Measurements from ENCODE around the gene FAM20C. TPM values are rescaled to one million over a fixed set of nuclear protein-coding genes. Genes with fewer than 3 reads are reported as not detected.

Gene FAM20C
- total RNA-seq, 1 experiment from 2014 or later, result 87.9 TPM

GRCh38 chr7:154096-154799 lies 38.1 kb upstream of the FAM20C start:
- ChIA-PET CTCF (no interaction called here), POLR2A (ENCODE audit: unreplicated experiment) (no interaction called here)
- H3K4me3 ChIP-seq (ENCODE audit: low read length), result no peak overlapping the region
- intact Hi-C loops (cut with micrococcal nuclease), result no loop called here
- no peaks in the 10 kb centered on the region for H3K9me2 ChIP-seq (replicated peaks; ENCODE audit: low read length)
- no peak overlapping the region for H2AFZ ChIP-seq (ENCODE audit: low read length)
- H3K36me3 ChIP-seq (ENCODE audit: low read depth, low read length), result no peaks in the 10 kb centered on the region
- DNase-seq (no peak), ATAC-seq (peak; percentile 36)
- no peaks in the 10 kb centered on the region for H4K20me1 ChIP-seq (ENCODE audit: low read length)
- H3K27me3 ChIP-seq (ENCODE audit: low read length), result no peaks in the 10 kb centered on the region
- TF ChIP-seq EZH2phosphoT487 (IDR thresholded peaks at IDR 0.05; ENCODE audit: borderline replicate concordance, low read length), result no peak
- TF ChIP-seq EZH2 (IDR thresholded peaks at IDR 0.05; ENCODE audit: low read length, unreplicated experiment), result no peak
- TF ChIP-seq CTCF (conservative IDR thresholded peaks at IDR 0.05; ENCODE audit: low read depth, low read length), result no peak
- no peak overlapping the region for H3K4me2 ChIP-seq (ENCODE audit: low read length)
- no peaks in the 10 kb centered on the region for H3F3A ChIP-seq (ENCODE audit: low read length, unreplicated experiment)
- no peak overlapping the region for H3K27ac ChIP-seq (ENCODE audit: low read length)
- no peak overlapping the region for H3K9ac ChIP-seq (ENCODE audit: low read length)
- no peaks in the 10 kb centered on the region for H3K79me2 ChIP-seq (ENCODE audit: low read length)
- no TSS peak for BruUV-seq (replicated peaks)
- H3K9me3 ChIP-seq (ENCODE audit: low read length), result no peaks in the 10 kb centered on the region
- H3K4me1 ChIP-seq (ENCODE audit: insufficient read depth, low read length), result peaks cover 14% of the 10 kb centered on the region

- Histone ChIP-seq H3F3A (ENCODE audit: low read length, unreplicated experiment) (no peaks in the 10 kb centered on the region), H4K20me1 (ENCODE audit: low read length) (no peaks in the 10 kb centered on the region), H3K79me2 (ENCODE audit: low read length) (no peaks in the 10 kb centered on the region), H3K9ac (ENCODE audit: low read length) (no peak overlapping the region), H3K9me3 (ENCODE audit: low read length) (no peaks in the 10 kb centered on the region), H3K4me3 (ENCODE audit: low read length) (no peak overlapping the region), H3K36me3 (ENCODE audit: low read depth, low read length) (no peaks in the 10 kb centered on the region), H2AFZ (ENCODE audit: low read length) (no peak overlapping the region), H3K27ac (ENCODE audit: low read length) (no peak overlapping the region), H3K4me2 (ENCODE audit: low read length) (no peak overlapping the region), H3K9me2 (replicated peaks; ENCODE audit: low read length) (no peaks in the 10 kb centered on the region), H3K4me1 (ENCODE audit: insufficient read depth, low read length) (peaks cover 6% of the 10 kb centered on the region; the same call in 1 of the 2 replicates), H3K27me3 (ENCODE audit: low read length) (no peaks in the 10 kb centered on the region)
- ChIA-PET CTCF (no interaction called here), POLR2A (ENCODE audit: unreplicated experiment) (no interaction called here)
- no peak; the same call in 1 of the 2 replicates for ATAC-seq
- BruUV-seq (replicated peaks), result no TSS peak
- no peak for TF ChIP-seq CTCF (conservative IDR thresholded peaks at IDR 0.05; ENCODE audit: low read depth, low read length)
- no peak for TF ChIP-seq EZH2 (IDR thresholded peaks at IDR 0.05; ENCODE audit: low read length, unreplicated experiment)
- TF ChIP-seq EZH2phosphoT487 (IDR thresholded peaks at IDR 0.05; ENCODE audit: borderline replicate concordance, low read length), result no peak
- intact Hi-C loops (cut with micrococcal nuclease), result no loop called here
- peak; percentile 26 for DNase-seq
Observed at GRCh38 chr7:155469-155900, 36.9 kb upstream of the FAM20C start.

Measured in PC-3 (cell line).